DOHH2 (cell line): Measurements from ENCODE around the gene KAT6B.

ENCODE experiments used
- H3F3A ChIP-seq: fragments of 200-600 bp; sonication (generic), shearing (Covaris generic); 2 replicates; pipeline ENCODE4 v1.6.0; 2016; ENCODE audit warnings: antibody characterized with exemption, mild to moderate bottlenecking; ENCODE audit not compliant: control insufficient read depth, insufficient read depth
- H3K27ac ChIP-seq: fragments of 200-600 bp; sonication (generic); 2 replicates; pipeline ENCODE4 v1.5.1; 2014; ENCODE audit warnings: low read depth, mild to moderate bottlenecking, low read length, moderate library complexity
- H3K27me3 ChIP-seq: fragments of 200-600 bp; sonication (generic); 2 replicates; pipeline ENCODE4 v1.6.1; 2014; ENCODE audit warnings: mild to moderate bottlenecking, low read length, mixed read lengths; ENCODE audit not compliant: control insufficient read depth
- H3K36me3 ChIP-seq: fragments of 200-600 bp; sonication (generic); 2 replicates; pipeline ENCODE4 v1.6.1; 2014; ENCODE audit warnings: mild to moderate bottlenecking, low read length, moderate library complexity, mixed read lengths; ENCODE audit not compliant: control insufficient read depth
- H3K4me1 ChIP-seq: fragments of 200-600 bp; sonication (generic); 2 replicates; pipeline ENCODE4 v1.6.1; 2014; ENCODE audit warnings: mild to moderate bottlenecking, low read length, mixed read lengths; ENCODE audit not compliant: control insufficient read depth
- H3K4me2 ChIP-seq: fragments of 200-600 bp; sonication (generic); 2 replicates; pipeline ENCODE4 v1.6.0; 2014; ENCODE audit warnings: mild to moderate bottlenecking, low read length, moderate library complexity
- H3K4me3 ChIP-seq: fragments of 200-600 bp; sonication (generic); 2 replicates; pipeline ENCODE4 v1.5.1; 2014; ENCODE audit warnings: mild to moderate bottlenecking, low read length, mixed read lengths
- H3K79me2 ChIP-seq: fragments of 200-600 bp; sonication (generic); 2 replicates; pipeline ENCODE4 v1.6.1; 2014; ENCODE audit warnings: mild to moderate bottlenecking, low read length, mixed read lengths; ENCODE audit not compliant: control insufficient read depth
- H3K9me2 ChIP-seq: fragments of 200-600 bp; sonication (generic); replicated peaks from 2 replicates; pipeline ENCODE4 v1.6.1; 2014; ENCODE audit warnings: mild to moderate bottlenecking, low read length, mixed read lengths; ENCODE audit not compliant: control insufficient read depth
- H3K9me3 ChIP-seq: fragments of 200-600 bp; sonication (generic); 2 replicates; pipeline ENCODE4 v1.6.1; 2014; ENCODE audit warnings: antibody characterized with exemption, low read length, mixed read lengths; ENCODE audit not compliant: control insufficient read depth, insufficient read depth
- H4K20me1 ChIP-seq: fragments of 200-600 bp; sonication (generic); 2 replicates; pipeline ENCODE4 v1.6.0; 2014; ENCODE audit warnings: low read depth, mild to moderate bottlenecking, antibody characterized with exemption, low read length, moderate library complexity; ENCODE audit not compliant: control insufficient read depth, insufficient read depth
- CTCF ChIP-seq: fragments of 200-600 bp; sonication (generic); IDR thresholded peaks from one replicate; pipeline ENCODE4 v1.5.1; 2014; ENCODE audit warnings: antibody characterized with exemption, mild to moderate bottlenecking, low read depth, low read length; ENCODE audit not compliant: poor library complexity, severe bottlenecking
- EZH2phosphoT487 ChIP-seq: fragments of 200-600 bp; sonication (generic); IDR thresholded peaks from 2 replicates; pipeline ENCODE4 v1.6.1; 2017; ENCODE audit warnings: borderline replicate concordance, mild to moderate bottlenecking, antibody characterized with exemption, low read length, moderate library complexity, mixed read lengths

Gene KAT6B

GRCh38 chr10:74873803-74874454 is 47.5 kb downstream of the KAT6B start:
- no peaks in the 10 kb centered on the region for H3K9me3 ChIP-seq
- no peaks in the 10 kb centered on the region for H3K36me3 ChIP-seq
- H3K4me3 ChIP-seq = no peak overlapping the region
- peaks cover 14% of the 10 kb centered on the region for H3K79me2 ChIP-seq
- TF ChIP-seq CTCF = no peak
- no peak for TF ChIP-seq EZH2phosphoT487
- H3F3A ChIP-seq = no peaks in the 10 kb centered on the region
- H3K4me2 ChIP-seq = no peak overlapping the region
- H3K4me1 ChIP-seq = peaks cover 5% of the 10 kb centered on the region
- H4K20me1 ChIP-seq = no peaks in the 10 kb centered on the region
- H3K27ac ChIP-seq = no peak overlapping the region
- no peaks in the 10 kb centered on the region for H3K9me2 ChIP-seq
- H3K27me3 ChIP-seq = no peaks in the 10 kb centered on the region

- Histone ChIP-seq H4K20me1 (no peaks in the 10 kb centered on the region), H3K9me3 (no peaks in the 10 kb centered on the region), H3K4me3 (no peak overlapping the region), H3F3A (no peaks in the 10 kb centered on the region), H3K4me1 (peaks cover 5% of the 10 kb centered on the region), H3K36me3 (no peaks in the 10 kb centered on the region), H3K79me2 (peaks cover 14% of the 10 kb centered on the region), H3K9me2 (no peaks in the 10 kb centered on the region), H3K27me3 (no peaks in the 10 kb centered on the region), H3K27ac (no peak overlapping the region), H3K4me2 (no peak overlapping the region)
- TF ChIP-seq EZH2phosphoT487 = no peak
- TF ChIP-seq CTCF = no peak
Measured at GRCh38 chr10:74874649-74875048, 48.2 kb downstream of the KAT6B start.

- Histone ChIP-seq H3K27ac (no peak overlapping the region), H3K9me3 (no peaks in the 10 kb centered on the region), H3K4me3 (no peak overlapping the region), H3K9me2 (no peaks in the 10 kb centered on the region), H3K36me3 (no peaks in the 10 kb centered on the region), H3K4me2 (no peak overlapping the region), H3F3A (no peaks in the 10 kb centered on the region), H3K79me2 (peaks cover 11% of the 10 kb centered on the region), H3K4me1 (peaks cover 5% of the 10 kb centered on the region), H4K20me1 (no peaks in the 10 kb centered on the region), H3K27me3 (no peaks in the 10 kb centered on the region)
- no peak for TF ChIP-seq EZH2phosphoT487
- TF ChIP-seq CTCF = no peak
Measured at GRCh38 chr10:74875068-74875467, 48.7 kb downstream of the KAT6B start.
